ENCODE results near the gene KRT26.
A peak's percentile ranks its signal among the peaks of the same experiment; 100 is the strongest.
"Not testable (repeated sequence)": the region's sequence is repeated elsewhere in the genome, so short reads cannot be mapped to it uniquely, and the experiment has no call there.

Gene KRT26

DNA sequence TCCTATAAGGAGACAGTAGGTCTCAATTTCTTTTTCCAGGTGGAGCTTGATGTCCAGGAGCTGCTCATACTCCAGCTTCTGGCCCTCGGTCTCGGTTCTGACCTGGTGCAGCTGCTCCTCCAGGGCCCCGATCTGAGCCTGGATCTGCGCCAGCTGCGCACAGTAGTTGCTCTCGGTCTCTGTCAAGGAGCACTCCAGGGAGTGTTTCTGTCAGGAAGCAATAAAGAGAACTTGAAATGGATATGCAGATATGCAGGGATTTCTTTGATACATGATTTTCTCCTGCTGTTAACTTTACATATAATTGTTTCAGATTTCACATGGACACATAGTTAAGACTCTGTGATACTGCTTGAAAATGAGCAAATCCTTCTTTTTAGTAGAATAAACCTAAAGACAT lies 21.6 kb downstream of the KRT26 start:
- TF ChIP-seq, protein P1, sequence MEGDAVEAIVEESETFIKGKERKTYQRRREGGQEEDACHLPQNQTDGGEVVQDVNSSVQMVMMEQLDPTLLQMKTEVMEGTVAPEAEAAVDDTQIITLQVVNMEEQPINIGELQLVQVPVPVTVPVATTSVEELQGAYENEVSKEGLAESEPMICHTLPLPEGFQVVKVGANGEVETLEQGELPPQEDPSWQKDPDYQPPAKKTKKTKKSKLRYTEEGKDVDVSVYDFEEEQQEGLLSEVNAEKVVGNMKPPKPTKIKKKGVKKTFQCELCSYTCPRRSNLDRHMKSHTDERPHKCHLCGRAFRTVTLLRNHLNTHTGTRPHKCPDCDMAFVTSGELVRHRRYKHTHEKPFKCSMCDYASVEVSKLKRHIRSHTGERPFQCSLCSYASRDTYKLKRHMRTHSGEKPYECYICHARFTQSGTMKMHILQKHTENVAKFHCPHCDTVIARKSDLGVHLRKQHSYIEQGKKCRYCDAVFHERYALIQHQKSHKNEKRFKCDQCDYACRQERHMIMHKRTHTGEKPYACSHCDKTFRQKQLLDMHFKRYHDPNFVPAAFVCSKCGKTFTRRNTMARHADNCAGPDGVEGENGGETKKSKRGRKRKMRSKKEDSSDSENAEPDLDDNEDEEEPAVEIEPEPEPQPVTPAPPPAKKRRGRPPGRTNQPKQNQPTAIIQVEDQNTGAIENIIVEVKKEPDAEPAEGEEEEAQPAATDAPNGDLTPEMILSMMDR (IDR thresholded peaks at IDR 0.05; ENCODE audit: control insufficient read depth, insufficient read depth, low read depth, low read length, missing control alignments): no peak
- H3K4me3 ChIP-seq (ENCODE audit: control insufficient read depth, low read depth, low read length): no peak overlapping the region
- no peak for DNase-seq (ENCODE audit: low read depth)

DNA sequence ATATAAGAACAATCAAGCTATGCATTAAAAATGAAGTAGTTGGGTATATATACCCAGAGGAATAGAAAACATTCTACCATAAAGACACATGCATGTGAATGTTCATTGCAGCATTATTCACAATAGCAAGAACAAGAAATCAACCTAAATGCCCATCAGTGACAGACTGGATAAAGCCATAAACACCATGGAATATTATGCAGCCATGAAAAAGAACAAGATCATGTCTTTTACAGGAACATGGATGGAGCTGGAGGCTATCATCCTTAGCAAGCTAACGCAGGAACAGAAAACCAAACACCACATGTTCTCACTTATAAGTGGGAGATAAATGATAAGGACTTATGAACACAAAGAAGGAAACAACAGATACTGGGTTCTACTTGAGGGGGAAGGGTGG lies 23.3 kb downstream of the KRT26 start:
- H3K4me3 ChIP-seq (ENCODE audit: control insufficient read depth, low read depth, low read length); DNase-seq (ENCODE audit: low read depth): not testable (repeated sequence)

DNA sequence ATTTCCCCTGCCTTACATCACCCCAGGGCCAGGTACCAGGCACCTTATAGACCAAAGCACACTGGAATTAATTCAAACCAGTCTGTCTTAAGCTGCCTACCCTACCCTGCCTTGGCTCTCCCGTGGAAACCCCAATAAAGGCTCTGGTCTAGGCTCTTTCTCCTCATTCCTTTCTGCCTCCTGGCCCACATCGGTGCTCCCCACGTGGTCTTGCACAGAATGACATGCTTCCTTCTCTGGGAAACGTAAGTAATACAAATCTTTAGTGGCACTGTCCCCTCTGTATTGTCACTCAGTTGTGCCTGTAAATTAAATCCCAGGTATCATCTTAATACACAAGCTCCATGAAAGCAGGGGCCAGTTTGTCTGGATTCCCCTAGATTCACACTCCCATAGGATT lies 33.4 kb downstream of the KRT26 start:
- TF ChIP-seq, protein P1 (IDR thresholded peaks at IDR 0.05; ENCODE audit: control insufficient read depth, insufficient read depth, low read depth, low read length, missing control alignments): no peak
- DNase-seq (ENCODE audit: low read depth): no peak
- H3K4me3 ChIP-seq (ENCODE audit: control insufficient read depth, low read depth, low read length): no peak overlapping the region

- DNase-seq (ENCODE audit: low read depth): no peak
- no peak overlapping the region for H3K4me3 ChIP-seq (ENCODE audit: control insufficient read depth, low read depth, low read length)
- TF ChIP-seq, protein P1 (IDR thresholded peaks at IDR 0.05; ENCODE audit: control insufficient read depth, insufficient read depth, low read depth, low read length, missing control alignments): no peak
These were observed 37.0 kb downstream of the KRT26 start for GRCh38 chr17:40735016-40735415.

- TF ChIP-seq, protein P1 (IDR thresholded peaks at IDR 0.05; ENCODE audit: control insufficient read depth, insufficient read depth, low read depth, low read length, missing control alignments): no peak
- no peak for DNase-seq (ENCODE audit: low read depth)
- H3K4me3 ChIP-seq (ENCODE audit: control insufficient read depth, low read depth, low read length): no peak overlapping the region
These were observed 38.0 kb downstream of the KRT26 start for GRCh38 chr17:40734018-40734417.

DNA sequence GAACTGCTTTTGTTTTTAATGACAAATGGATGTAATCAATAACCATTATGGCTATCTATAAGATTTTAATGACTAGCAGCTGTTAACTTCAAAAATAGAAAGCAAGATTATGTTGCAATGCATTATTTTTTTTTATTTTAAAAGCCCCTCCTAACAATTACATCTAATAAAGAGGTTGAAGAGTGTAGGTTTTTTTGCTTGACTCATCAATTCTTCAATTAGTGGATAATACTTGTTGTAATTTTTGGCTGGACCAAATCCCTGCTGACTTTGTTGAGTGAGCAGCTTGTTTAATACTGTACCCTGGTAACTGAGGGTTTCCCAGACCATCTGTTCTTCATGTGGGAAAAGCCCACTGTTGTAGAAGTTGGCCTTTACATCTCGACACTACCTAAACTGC lies 41.0 kb downstream of the KRT26 start:
- TF ChIP-seq, protein P1 (IDR thresholded peaks at IDR 0.05; ENCODE audit: control insufficient read depth, insufficient read depth, low read depth, low read length, missing control alignments): no peak
- DNase-seq (ENCODE audit: low read depth): no peak
- no peak overlapping the region for H3K4me3 ChIP-seq (ENCODE audit: control insufficient read depth, low read depth, low read length)

DNA sequence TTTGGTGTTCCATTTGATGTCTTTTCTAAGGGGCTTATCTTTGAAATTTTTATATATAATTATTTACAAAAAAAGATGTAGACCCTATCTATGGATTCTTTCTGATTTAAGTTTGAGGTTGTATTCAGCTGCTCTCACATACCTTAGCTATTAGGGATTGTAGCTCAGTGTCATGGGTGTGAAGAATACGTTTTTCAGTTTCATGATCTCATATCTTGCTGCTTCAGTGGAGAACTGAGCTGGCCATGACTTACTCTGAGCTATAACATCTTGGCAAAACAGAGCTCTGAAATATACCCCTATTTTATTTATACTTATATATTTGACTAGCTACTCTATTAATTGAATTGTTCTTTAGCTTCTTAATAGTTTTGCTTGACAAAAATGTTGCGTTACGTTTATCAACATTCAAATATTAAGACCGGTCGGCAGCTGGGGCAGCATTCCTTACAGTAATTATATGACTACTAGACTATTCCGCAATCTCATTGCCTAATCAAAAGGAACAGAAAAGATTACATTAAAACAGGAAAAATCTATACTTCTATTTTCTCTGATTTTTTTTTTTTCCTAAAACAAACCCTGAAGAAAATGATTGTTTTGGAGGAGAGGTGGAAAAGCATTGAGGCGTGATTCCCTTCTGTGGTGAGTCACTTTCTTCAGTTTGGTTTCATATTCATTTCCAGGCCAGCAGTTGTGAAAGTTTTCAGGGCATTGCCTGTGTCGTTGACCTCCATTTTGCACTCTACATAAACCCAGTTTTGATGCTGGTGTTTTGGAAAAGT lies 44.4 kb downstream of the KRT26 start:
- TF ChIP-seq, protein P1 (IDR thresholded peaks at IDR 0.05; ENCODE audit: control insufficient read depth, insufficient read depth, low read depth, low read length, missing control alignments): no peak
- peak; percentile 3 for DNase-seq (ENCODE audit: low read depth)
- no peak overlapping the region for H3K4me3 ChIP-seq (ENCODE audit: control insufficient read depth, low read depth, low read length)
